GM12891 (cell line): Measurements from ENCODE around the gene DDX56.

ENCODE experiments used
- POLR2A ChIP-seq: IDR thresholded peaks from 2 replicates; pipeline ENCODE4 v1.6.1; 2011; ENCODE audit warnings: low read depth, low read length, control low read depth
- POLR2AphosphoS5 ChIP-seq: IDR thresholded peaks from 2 replicates; pipeline ENCODE4 v1.6.1; 2011; ENCODE audit warnings: low read depth, low read length, control low read depth

DNA sequence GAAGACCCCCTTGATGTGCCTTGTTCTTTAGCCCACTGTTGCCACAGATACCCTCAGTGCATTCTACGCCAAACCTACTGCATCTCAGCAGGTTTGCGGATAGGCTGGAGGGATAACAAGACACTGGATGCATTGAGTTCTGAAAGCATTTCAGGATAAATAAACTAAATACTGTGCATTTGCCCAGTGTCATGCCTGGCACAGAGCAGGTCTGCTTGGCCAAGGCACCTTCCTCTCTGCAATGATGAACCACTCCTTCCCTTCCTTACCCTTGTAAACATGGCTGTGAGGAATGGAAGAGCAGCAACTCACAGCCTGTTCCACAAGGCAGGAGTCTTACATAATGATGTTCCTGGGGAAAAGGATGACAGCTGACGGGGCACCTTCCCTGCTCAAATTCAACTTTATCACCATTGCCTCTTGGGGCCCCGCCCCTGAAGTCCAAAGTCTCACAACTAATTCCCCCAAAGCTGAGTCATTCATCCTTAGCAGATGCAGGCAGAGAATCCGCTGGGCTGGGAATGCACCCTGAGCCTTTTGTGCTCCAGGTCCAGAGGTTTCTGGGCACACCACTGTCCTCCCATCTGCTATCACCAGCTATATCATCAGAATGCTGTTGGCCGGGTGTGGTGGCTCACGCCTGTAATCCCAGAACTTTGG, 11.6 kb downstream of the DDX56 start:
- no peak for TF ChIP-seq POLR2AphosphoS5
- no peak; the same call in 1 of the 2 replicates for TF ChIP-seq POLR2A
